Activated T-cell treated with anti-CD3 and anti-CD28 coated beads for 24 hours (primary cell): ENCODE results near the gene HPRT1.

Experiments
- DNase-seq: peaks from one replicate; pipeline ENCODE4 v3.0.0-alpha.2; 2020; ENCODE audit warnings: low read depth

HPRT1 gene

GRCh38 chrX:134544135-134544512, 84.2 kb downstream of the HPRT1 start:
- DNase-seq, result no peak

DNA sequence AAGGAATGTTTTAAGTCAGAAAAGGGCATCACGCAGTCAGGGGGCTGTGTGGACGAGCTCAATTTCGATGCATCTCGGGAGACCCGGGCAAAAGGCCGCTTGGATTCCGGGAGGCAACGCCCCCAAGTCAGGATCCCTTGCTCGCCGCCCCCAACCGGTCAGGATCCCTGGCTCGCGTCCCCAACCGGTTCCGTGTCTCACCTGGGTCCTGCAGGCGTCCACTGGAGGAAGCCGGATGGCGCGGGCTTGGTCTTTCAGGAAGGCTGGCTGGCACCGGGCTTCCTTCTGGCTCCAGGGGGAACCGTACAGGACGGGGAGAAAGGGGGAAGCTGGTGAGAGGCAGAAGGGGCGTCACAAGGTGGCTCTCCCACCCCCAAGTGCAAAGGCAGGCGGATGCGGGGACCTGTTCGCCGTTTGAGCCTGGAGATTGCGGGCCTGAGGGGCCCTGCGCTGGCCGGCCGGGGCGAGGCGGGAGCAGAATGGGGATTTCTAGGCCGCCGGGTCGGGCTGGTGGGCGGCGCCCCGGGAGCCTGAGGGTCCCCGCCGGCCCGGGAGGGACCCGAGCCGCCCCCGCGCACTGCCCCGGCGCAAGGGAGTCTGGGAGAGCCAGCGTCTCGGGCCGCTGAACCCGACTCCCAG, 84.7 kb downstream of the HPRT1 start:
- DNase-seq, result no peak

DNA sequence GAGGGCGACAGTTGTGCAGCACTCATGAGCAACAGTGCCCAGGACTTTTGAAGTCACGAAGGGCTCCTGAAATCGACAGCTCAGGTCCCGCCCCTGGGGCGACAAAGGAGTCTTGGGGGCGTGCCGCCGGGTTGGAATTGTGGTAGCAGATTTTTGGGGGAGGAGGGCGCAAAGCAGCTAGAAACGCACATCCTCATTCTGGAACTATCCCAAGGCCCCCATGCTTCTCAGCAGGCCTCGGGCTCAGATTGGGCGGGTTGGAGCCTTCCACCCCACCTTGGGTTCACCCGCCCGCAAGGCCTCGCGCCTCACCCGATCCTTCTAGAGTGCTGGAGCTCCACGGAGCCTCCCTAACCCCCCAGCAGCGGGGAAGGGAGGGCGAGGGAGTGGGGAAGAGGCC, 85.5 kb downstream of the HPRT1 start:
- DNase-seq, result no peak

DNA sequence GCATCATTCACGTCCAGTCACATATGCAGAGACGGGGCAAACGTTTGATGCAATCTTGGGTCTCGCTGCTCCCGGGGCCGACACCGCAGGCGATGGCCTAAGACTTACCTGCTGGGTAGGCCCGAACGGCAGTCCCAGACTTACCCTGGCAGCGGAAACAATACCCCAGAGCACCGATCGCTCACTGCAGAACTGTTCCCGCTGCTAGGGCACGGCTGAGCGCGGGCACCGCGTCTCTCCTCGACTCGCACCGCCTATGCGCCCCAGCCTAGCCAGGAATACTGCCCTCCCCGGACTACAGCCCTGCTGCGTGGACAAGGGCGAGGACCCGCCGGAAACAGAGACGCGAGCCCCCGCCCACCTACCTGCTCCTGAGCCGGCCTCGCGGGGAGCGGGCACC, 86.2 kb downstream of the HPRT1 start:
- DNase-seq, result no peak

DNA sequence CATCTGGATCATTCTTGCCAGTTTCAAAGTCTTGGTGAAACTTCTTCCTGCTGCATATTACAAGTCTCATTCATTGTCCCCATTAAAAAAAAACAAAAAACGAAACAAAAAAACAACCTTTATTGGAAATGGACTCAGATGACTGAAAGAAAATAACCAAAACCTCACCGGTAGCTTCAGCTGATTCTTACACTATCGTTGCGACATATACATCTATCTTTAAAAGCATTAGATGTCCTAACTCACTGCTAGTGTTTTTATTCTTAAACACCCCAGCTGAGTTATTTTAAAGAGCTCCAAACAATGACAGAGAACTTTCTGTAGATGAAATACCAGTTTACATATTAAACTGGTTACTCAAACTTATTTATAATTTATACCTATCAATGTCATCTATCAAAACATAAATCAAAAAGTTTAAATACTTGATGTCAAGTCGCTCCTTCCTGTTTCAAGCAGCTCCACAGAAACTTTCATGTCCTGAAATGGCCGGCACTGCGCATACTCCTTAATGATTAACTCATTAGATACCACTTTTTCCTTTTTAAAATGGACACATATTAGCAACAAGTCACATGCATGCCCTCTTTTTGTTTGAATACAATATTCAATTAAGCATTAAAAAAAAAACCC, 87.2 kb downstream of the HPRT1 start:
- DNase-seq, result no peak

GRCh38 chrX:134548257-134549201, 88.6 kb downstream of the HPRT1 start:
- no peak for DNase-seq
